Measurements from ENCODE around the gene MTPN. TPM values are rescaled to one million over a fixed set of nuclear protein-coding genes. Genes with fewer than 3 reads are reported as not detected.

Gene MTPN
- total and polyA plus RNA-seq, 12 donors, result 16.7 to 116 (median 86.9) TPM

DNA sequence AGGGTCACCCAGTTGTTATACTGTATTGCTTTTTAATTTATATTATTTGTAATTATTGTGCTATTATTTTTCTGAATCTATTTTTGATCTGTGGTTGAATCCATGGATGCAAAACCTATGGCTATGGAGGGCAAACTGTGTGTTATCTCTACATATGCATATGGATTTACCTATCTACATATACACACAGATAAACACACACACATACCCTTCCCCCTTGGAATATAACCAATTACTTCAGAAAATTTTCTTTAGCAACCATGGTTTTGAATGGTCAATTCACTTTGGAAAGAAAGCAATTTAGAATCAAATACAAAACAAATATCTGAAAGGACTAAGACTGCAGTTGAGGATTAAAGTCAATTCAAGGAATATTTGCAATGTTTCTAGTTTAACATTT, 39.1 kb downstream of the MTPN start:
- Histone ChIP-seq H3K27ac (no peak overlapping the region), H3K27me3 (no peaks in the 10 kb centered on the region), H3K4me3 (no peak overlapping the region), H3K4me1 (replicated peaks in 1 of 2) (peaks cover 11 to 15% of the 10 kb centered on the region in 2 donors), H3K36me3 (replicated peaks in 1 of 2) (no peaks in the 10 kb centered on the region), H3K9me3 (replicated peaks in 1 of 3) (no peaks in the 10 kb centered on the region)
- no peak for DNase-seq
- TF ChIP-seq, protein P1, sequence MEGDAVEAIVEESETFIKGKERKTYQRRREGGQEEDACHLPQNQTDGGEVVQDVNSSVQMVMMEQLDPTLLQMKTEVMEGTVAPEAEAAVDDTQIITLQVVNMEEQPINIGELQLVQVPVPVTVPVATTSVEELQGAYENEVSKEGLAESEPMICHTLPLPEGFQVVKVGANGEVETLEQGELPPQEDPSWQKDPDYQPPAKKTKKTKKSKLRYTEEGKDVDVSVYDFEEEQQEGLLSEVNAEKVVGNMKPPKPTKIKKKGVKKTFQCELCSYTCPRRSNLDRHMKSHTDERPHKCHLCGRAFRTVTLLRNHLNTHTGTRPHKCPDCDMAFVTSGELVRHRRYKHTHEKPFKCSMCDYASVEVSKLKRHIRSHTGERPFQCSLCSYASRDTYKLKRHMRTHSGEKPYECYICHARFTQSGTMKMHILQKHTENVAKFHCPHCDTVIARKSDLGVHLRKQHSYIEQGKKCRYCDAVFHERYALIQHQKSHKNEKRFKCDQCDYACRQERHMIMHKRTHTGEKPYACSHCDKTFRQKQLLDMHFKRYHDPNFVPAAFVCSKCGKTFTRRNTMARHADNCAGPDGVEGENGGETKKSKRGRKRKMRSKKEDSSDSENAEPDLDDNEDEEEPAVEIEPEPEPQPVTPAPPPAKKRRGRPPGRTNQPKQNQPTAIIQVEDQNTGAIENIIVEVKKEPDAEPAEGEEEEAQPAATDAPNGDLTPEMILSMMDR (IDR thresholded peaks at IDR 0.05), result no peak
- no peak for TF ChIP-seq POLR2A (IDR thresholded peaks at IDR 0.05)
- intact Hi-C loops (cut with DNase I), result no loop called here

GRCh38 chr7:135936497-135937217, 40.5 kb downstream of the MTPN start:
- intact Hi-C loops (cut with DNase I), result no loop called here
- no peak for DNase-seq
- Histone ChIP-seq H3K27me3 (no peaks in the 10 kb centered on the region), H3K9me3 (replicated peaks in 1 of 3) (no peaks in the 10 kb centered on the region), H3K4me1 (replicated peaks in 1 of 2) (peaks cover 11 to 15% of the 10 kb centered on the region in 2 donors), H3K4me3 (no peak overlapping the region), H3K27ac (no peak overlapping the region), H3K36me3 (replicated peaks in 1 of 2) (no peaks in the 10 kb centered on the region)
- 34 to 39% (median 35%) methylated on average over 2 of the region's 2 CpGs for WGBS, 4 donors
- no peak for TF ChIP-seq POLR2A (IDR thresholded peaks at IDR 0.05)
- TF ChIP-seq, protein P1 (IDR thresholded peaks at IDR 0.05), result no peak

- TF ChIP-seq, protein P1 (IDR thresholded peaks at IDR 0.05), result no peak
- TF ChIP-seq POLR2A (IDR thresholded peaks at IDR 0.05), result no peak
- Histone ChIP-seq H3K27ac (no peak overlapping the region), H3K36me3 (replicated peaks in 1 of 2) (no peaks in the 10 kb centered on the region), H3K4me3 (no peak overlapping the region), H3K9me3 (replicated peaks in 1 of 3) (no peaks in the 10 kb centered on the region), H3K27me3 (no peaks in the 10 kb centered on the region), H3K4me1 (replicated peaks in 1 of 2) (peaks cover 11 to 22% of the 10 kb centered on the region in 2 donors)
- intact Hi-C loops (cut with DNase I), result no loop called here
- 91 to 97% (median 93%) methylated on average over 2 of the region's 2 CpGs for WGBS, 4 donors
- no peak for DNase-seq
Observed at GRCh38 chr7:135934651-135935050, 42.5 kb downstream of the MTPN start.

DNA sequence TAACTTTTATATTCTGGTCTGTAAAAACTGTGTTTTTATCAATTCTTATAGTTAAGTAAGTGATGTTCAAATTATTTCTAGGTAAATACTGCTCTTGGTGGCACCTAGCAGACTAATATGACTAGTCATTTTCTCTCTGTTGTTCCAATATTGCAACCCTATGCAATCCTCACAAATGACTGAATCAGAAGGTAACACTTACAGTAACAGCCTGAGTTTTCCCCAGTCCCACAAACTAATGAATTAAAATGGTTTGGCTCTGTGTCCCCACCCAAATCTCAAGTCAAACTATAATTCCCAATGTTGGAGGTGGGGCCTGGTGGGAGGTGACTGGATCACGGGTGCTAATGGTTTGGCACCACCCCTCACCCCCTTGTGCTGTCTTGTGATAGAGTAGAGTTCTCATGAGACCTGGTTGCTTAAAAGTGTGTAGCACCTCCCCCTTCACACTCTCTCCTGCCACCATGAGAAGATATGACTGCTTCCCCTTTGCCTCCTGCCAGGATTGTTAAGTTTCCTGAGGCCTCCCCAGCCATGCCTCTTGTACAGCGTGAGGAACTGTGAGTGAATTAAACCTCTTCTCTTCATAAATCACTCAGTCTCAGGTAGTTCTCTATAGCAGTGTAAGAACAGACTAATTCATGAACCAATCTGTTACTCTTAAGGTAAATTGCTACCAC, 43.5 kb downstream of the MTPN start:
- TF ChIP-seq POLR2A (IDR thresholded peaks at IDR 0.05), result no peak
- TF ChIP-seq, protein P1 (IDR thresholded peaks at IDR 0.05), result no peak
- Histone ChIP-seq H3K4me3 (no peak overlapping the region), H3K36me3 (replicated peaks in 1 of 2) (peaks cover 0 to 3% of the 10 kb centered on the region in 2 donors), H3K27me3 (no peaks in the 10 kb centered on the region), H3K9me3 (replicated peaks in 1 of 3) (no peaks in the 10 kb centered on the region), H3K4me1 (replicated peaks in 1 of 2) (peaks cover 11 to 22% of the 10 kb centered on the region in 2 donors), H3K27ac (no peak overlapping the region)
- intact Hi-C loops (cut with DNase I), result no loop called here
- WGBS, 4 donors, result 86 to 96% (median 88%) methylated on average over 2 of the region's 2 CpGs
- no peak for DNase-seq
